Ramos (cell line): ENCODE measurements around the gene TM9SF1.

ENCODE experiments used
- in situ Hi-C: fragments of 300-500 bp; cut with MboI; formaldehyde crosslinking; loops from one replicate; pipeline ENCODE4 v1.14.3; 2022; ENCODE audit warnings: low sequenced_read_pairs; ENCODE audit not compliant: unreplicated experiment

The TM9SF1 gene

GRCh38 chr14:24141097-24141880 lies 54.0 kb downstream of the TM9SF1 start, which contains the start of gene EMC9:
TSS of gene EMC9 (minus strand) at chr14:24141591. CDS start at chr14:24141304, 287 bp downstream.
- in situ Hi-C loops = no loop called here

GRCh38 chr14:24139272-24139934 lies 55.8 kb downstream of the TM9SF1 start:
- in situ Hi-C loops = no loop called here
